H9 (cell line): Measurements from ENCODE around the gene FOXP4. TPM values are rescaled to one million over a fixed set of nuclear protein-coding genes. Genes with fewer than 3 reads are reported as not detected.

ENCODE experiments used
- DNase-seq: peaks from one replicate; pipeline ENCODE4 v3.0.0-alpha.2; 2017
- H2AFZ ChIP-seq: one replicate; pipeline ENCODE4 v1.6.1; 2013; ENCODE audit warnings: mild to moderate bottlenecking, low read length, control low read depth, moderate library complexity
- H2AK5ac ChIP-seq: 2 replicates; pipeline ENCODE4 v1.6.1; 2013; ENCODE audit warnings: low read length, control low read depth, mixed read lengths; ENCODE audit not compliant: insufficient read length
- H2BK120ac ChIP-seq: one replicate; pipeline ENCODE4 v1.6.1; 2013; ENCODE audit warnings: low read depth, mild to moderate bottlenecking, low read length, control low read depth, inconsistent platforms; ENCODE audit not compliant: poor library complexity, severe bottlenecking
- H2BK12ac ChIP-seq: 2 replicates; pipeline ENCODE4 v1.6.1; 2013; ENCODE audit warnings: low read length, control low read depth, mixed read lengths, low read depth; ENCODE audit not compliant: insufficient read length
- H2BK15ac ChIP-seq: 2 replicates; pipeline ENCODE4 v1.6.1; 2013; ENCODE audit warnings: low read depth, low read length, control low read depth
- H2BK20ac ChIP-seq: one replicate; pipeline ENCODE4 v1.6.1; 2013; ENCODE audit warnings: low read depth, mild to moderate bottlenecking, low read length, control low read depth, inconsistent platforms; ENCODE audit not compliant: poor library complexity, severe bottlenecking
- H2BK5ac ChIP-seq: 2 replicates; pipeline ENCODE4 v1.6.1; 2013; ENCODE audit warnings: low read length, control low read depth, mixed read lengths; ENCODE audit not compliant: insufficient read length
- H3K14ac ChIP-seq: 2 replicates; pipeline ENCODE4 v1.6.1; 2013; ENCODE audit warnings: low read length, control low read depth; ENCODE audit not compliant: insufficient read depth
- H3K18ac ChIP-seq: 2 replicates; pipeline ENCODE4 v1.6.1; 2013; ENCODE audit warnings: low read depth, mild to moderate bottlenecking, mixed read lengths, low read length, control low read depth; ENCODE audit not compliant: insufficient read length
- H3K23ac ChIP-seq: 2 replicates; pipeline ENCODE4 v1.6.1; 2013; ENCODE audit warnings: low read length, control low read depth, mixed read lengths, low read depth; ENCODE audit not compliant: insufficient read length
- H3K23me2 ChIP-seq: 2 replicates; pipeline ENCODE4 v1.6.1; 2013; ENCODE audit warnings: low read depth, mild to moderate bottlenecking, mixed read lengths, low read length, control low read depth; ENCODE audit not compliant: insufficient read length, poor library complexity, severe bottlenecking
- H3K27ac ChIP-seq: 2 replicates; pipeline ENCODE4 v1.5.1; 2013; ENCODE audit warnings: low read length, control low read depth, mixed read lengths, low read depth; ENCODE audit not compliant: insufficient read length
- H3K27me3 ChIP-seq: 2 replicates; pipeline ENCODE4 v1.6.1; 2013; ENCODE audit warnings: low read length, control low read depth, inconsistent platforms; ENCODE audit not compliant: insufficient read depth
- H3K4ac ChIP-seq: 2 replicates; pipeline ENCODE4 v1.6.1; 2013; ENCODE audit warnings: low read depth, mild to moderate bottlenecking, control low read depth, inconsistent platforms, low read length, moderate library complexity
- H3K4me1 ChIP-seq: 2 replicates; pipeline ENCODE4 v1.6.1; 2013; ENCODE audit warnings: low read length, control low read depth, inconsistent platforms; ENCODE audit not compliant: insufficient read depth
- H3K4me2 ChIP-seq: 2 replicates; pipeline ENCODE4 v1.6.1; 2013; ENCODE audit warnings: low read length, control low read depth, mixed read lengths; ENCODE audit not compliant: insufficient read length, insufficient read depth
- H3K56ac ChIP-seq: 2 replicates; pipeline ENCODE4 v1.6.1; 2013; ENCODE audit warnings: low read depth, mild to moderate bottlenecking, mixed read lengths, low read length, control low read depth; ENCODE audit not compliant: insufficient read length
- H3K79me1 ChIP-seq: 2 replicates; pipeline ENCODE4 v1.6.1; 2013; ENCODE audit warnings: low read depth, mild to moderate bottlenecking, moderate library complexity, low read length, control low read depth, inconsistent platforms; ENCODE audit not compliant: insufficient read depth, poor library complexity, severe bottlenecking
- H3K79me2 ChIP-seq: 2 replicates; pipeline ENCODE4 v1.6.1; 2013; ENCODE audit warnings: low read length, control low read depth, inconsistent platforms; ENCODE audit not compliant: insufficient read depth
- H3K9ac ChIP-seq: 2 replicates; pipeline ENCODE4 v1.6.1; 2013; ENCODE audit warnings: low read length, control low read depth, mixed read lengths; ENCODE audit not compliant: insufficient read length; ENCODE audit errors: extremely low read depth
- H3K9me3 ChIP-seq: one replicate; pipeline ENCODE4 v1.6.1; 2013; ENCODE audit warnings: low read depth, low read length, inconsistent platforms; ENCODE audit not compliant: control insufficient read depth
- H3T11ph ChIP-seq: one replicate; pipeline ENCODE4 v1.6.1; 2013; ENCODE audit warnings: mild to moderate bottlenecking, low read length, control low read depth, inconsistent platforms
- H4K20me1 ChIP-seq: one replicate; pipeline ENCODE4 v1.6.1; 2013; ENCODE audit not compliant: control insufficient read depth, insufficient read length, insufficient read depth
- H4K5ac ChIP-seq: 2 replicates; pipeline ENCODE4 v1.6.1; 2013; ENCODE audit warnings: low read depth, mild to moderate bottlenecking, mixed read lengths, low read length, control low read depth; ENCODE audit not compliant: insufficient read length
- H4K8ac ChIP-seq: replicated peaks from 2 replicates; pipeline ENCODE4 v1.6.1; 2013; ENCODE audit warnings: low read length, control low read depth, mixed read lengths, low read depth; ENCODE audit not compliant: insufficient read length
- H4K91ac ChIP-seq: 2 replicates; pipeline ENCODE4 v1.6.1; 2013; ENCODE audit warnings: low read depth, mild to moderate bottlenecking, moderate library complexity, mixed read lengths, low read length, control low read depth; ENCODE audit not compliant: insufficient read length
- H3K27ac Mint-ChIP-seq, 3 experiments: 2 replicates in 2 of 3; 3 replicates in 1 of 3; pipeline ENCODE4 v1.8.0; 2020 to 2021; ENCODE audit warnings: mixed read lengths in 3 of 3, mild to moderate bottlenecking in 1 of 3, moderate library complexity in 1 of 3
- H3K27me3 Mint-ChIP-seq: 2 replicates; pipeline ENCODE4 v1.8.0; 2021; ENCODE audit warnings: low read depth, mild to moderate bottlenecking, moderate library complexity, mixed read lengths
- H3K36me3 Mint-ChIP-seq, 3 experiments: 2 replicates in 2 of 3; 3 replicates in 1 of 3; pipeline ENCODE4 v1.8.0; 2020 to 2021; ENCODE audit warnings: low read depth in 3 of 3, mixed read lengths in 3 of 3; ENCODE audit not compliant: insufficient read depth in 1 of 3
- H3K4me1 Mint-ChIP-seq, 2 experiments: 2 replicates each; pipeline ENCODE4 v1.8.0; 2020; ENCODE audit warnings: mixed read lengths in 2 of 2
- H3K4me3 Mint-ChIP-seq, 2 experiments: 2 replicates in 1 of 2; 3 replicates in 1 of 2; pipeline ENCODE4 v1.8.0; 2020 to 2021; ENCODE audit warnings: mild to moderate bottlenecking in 2 of 2, mixed read lengths in 2 of 2, moderate library complexity in 1 of 2
- H3K9me3 Mint-ChIP-seq, 2 experiments: 2 replicates in 1 of 2; 3 replicates in 1 of 2; pipeline ENCODE4 v1.8.0; 2020; ENCODE audit warnings: mild to moderate bottlenecking in 2 of 2, mixed read lengths in 2 of 2, moderate library complexity in 1 of 2
- CTCF ChIP-seq: fragments of 200-600 bp; sonication (generic); conservative IDR thresholded peaks from 3 replicates; pipeline ENCODE4 v1.8.0; 2021; ENCODE audit warnings: antibody characterized with exemption, mild to moderate bottlenecking
- WGBS: extraction: QIAGEN DNeasy Blood & Tissue Kit; methylation state at CpG from one replicate; pipeline ENCODE4 v1.1.7; 2013; ENCODE audit warnings: missing lambda C conversion rate, low lambda C conversion rate, mixed read lengths; ENCODE audit not compliant: insufficient read length; ENCODE audit errors: extremely low coverage; 5-methylcytosine and 5-hydroxymethylcytosine counted together
- total RNA-seq: library from RNA; stranded (reverse); gene quantifications from 2 replicates; pipeline ENCODE4 v1.2.1, GENCODE V29; 2021

The FOXP4 gene
- total RNA-seq, 1 experiment from 2014 or later, result 18.2 TPM

- H4K8ac ChIP-seq, result no peak overlapping the region
- H3K4me2 ChIP-seq, result no peak overlapping the region
- H3K79me1 ChIP-seq, result no peaks in the 10 kb centered on the region
- H2BK20ac ChIP-seq, result no peak overlapping the region
- no peak overlapping the region for H2AK5ac ChIP-seq
- H3K4me1 Mint-ChIP-seq, result peaks cover 17 to 29% of the 10 kb centered on the region in 2 experiments
- WGBS, result no CpG with 5 or more reads among the region's 6 CpGs
- H2BK5ac ChIP-seq, result no peak overlapping the region
- no peaks in the 10 kb centered on the region for H3K9me3 Mint-ChIP-seq
- H3K4me1 ChIP-seq, result no peaks in the 10 kb centered on the region
- no peaks in the 10 kb centered on the region for H3K23me2 ChIP-seq
- TF ChIP-seq CTCF, result no peak
- no peaks in the 10 kb centered on the region for H4K20me1 ChIP-seq
- H4K91ac ChIP-seq, result no peak overlapping the region
- no peak overlapping the region for H2BK15ac ChIP-seq
- H3K79me2 ChIP-seq, result no peaks in the 10 kb centered on the region
- no peak overlapping the region for H3K18ac ChIP-seq
- H4K5ac ChIP-seq, result no peak overlapping the region
- H3K4me3 Mint-ChIP-seq, result no peak overlapping the region; a peak in 1 of 5 replicates
- H3K4ac ChIP-seq, result no peak overlapping the region
- no peak overlapping the region for H3K23ac ChIP-seq
- no peak for DNase-seq
- H3K56ac ChIP-seq, result no peak overlapping the region
- H3K27ac ChIP-seq, result no peak overlapping the region
- H3K36me3 Mint-ChIP-seq, result peaks cover 5 to 25% (median 21%) of the 10 kb centered on the region in 3 experiments; a peak in 6 of 7 replicates
- no peak overlapping the region for H3T11ph ChIP-seq
- no peak overlapping the region for H2BK12ac ChIP-seq
- no peaks in the 10 kb centered on the region for H3K27me3 ChIP-seq
- H3K14ac ChIP-seq, result no peak overlapping the region
- H3K9ac ChIP-seq, result no peak overlapping the region
- H3K27me3 Mint-ChIP-seq, result peaks cover 27% of the 10 kb centered on the region
- no peak overlapping the region for H2BK120ac ChIP-seq
- no peaks in the 10 kb centered on the region for H3K9me3 ChIP-seq
- no peak overlapping the region for H2AFZ ChIP-seq
- no peak overlapping the region for H3K27ac Mint-ChIP-seq
These were observed 44.9 kb downstream of the FOXP4 start for GRCh38 chr6:41591122-41591521.
